Chondrocyte (in vitro differentiated cells): ENCODE results near the gene FBXL7. TPM values are rescaled to one million over a fixed set of nuclear protein-coding genes. Genes with fewer than 3 reads are reported as not detected.

Source experiments
- DNase-seq: peaks from one replicate; pipeline ENCODE4 v3.0.0; 2021; ENCODE audit warnings: mixed read lengths, low spot score
- H3K27ac Mint-ChIP-seq: one replicate; pipeline ENCODE4 v1.8.0; 2021; ENCODE audit warnings: mild to moderate bottlenecking, moderate library complexity, mixed read lengths; ENCODE audit not compliant: unreplicated experiment
- H3K27me3 Mint-ChIP-seq: 2 replicates; pipeline ENCODE4 v1.8.0; 2021; ENCODE audit warnings: low read depth, mixed read lengths
- H3K36me3 Mint-ChIP-seq: 2 replicates; pipeline ENCODE4 v1.8.0; 2021; ENCODE audit warnings: low read depth, mixed read lengths
- H3K4me1 Mint-ChIP-seq: 2 replicates; pipeline ENCODE4 v1.8.0; 2021; ENCODE audit warnings: low read depth, mild to moderate bottlenecking, mixed read lengths
- H3K4me3 Mint-ChIP-seq: one replicate; pipeline ENCODE4 v1.8.0; 2021; ENCODE audit warnings: mild to moderate bottlenecking, moderate library complexity, mixed read lengths; ENCODE audit not compliant: unreplicated experiment
- H3K9me3 Mint-ChIP-seq: 2 replicates; pipeline ENCODE4 v1.8.0; 2021; ENCODE audit warnings: low read depth, mixed read lengths
- CTCF ChIP-seq: fragments of 200-600 bp; sonication (generic); IDR thresholded peaks from 2 replicates; pipeline ENCODE4 v1.5.0; 2021; ENCODE audit warnings: antibody characterized with exemption, mild to moderate bottlenecking, moderate library complexity
- total RNA-seq: library from RNA; stranded (reverse); gene quantifications from 3 replicates; pipeline ENCODE4 v1.2.1, GENCODE V29; 2021

The FBXL7 gene
- total RNA-seq, 1 donor from 2014 or later = 32.6 TPM

- no peak overlapping the region for H3K27ac Mint-ChIP-seq
- H3K9me3 Mint-ChIP-seq = no peaks in the 10 kb centered on the region
- H3K27me3 Mint-ChIP-seq = no peaks in the 10 kb centered on the region
- peaks cover 36% of the 10 kb centered on the region for H3K4me1 Mint-ChIP-seq
- no peak overlapping the region for H3K4me3 Mint-ChIP-seq
- TF ChIP-seq CTCF = no peak
- peaks cover 2% of the 10 kb centered on the region for H3K36me3 Mint-ChIP-seq
- no peak for DNase-seq
Measured at GRCh38 chr5:15601274-15601673, 101.3 kb downstream of the FBXL7 start.

GRCh38 chr5:15601853-15602252 lies 101.9 kb downstream of the FBXL7 start:
- Mint-ChIP-seq H3K27ac (no peak overlapping the region), H3K27me3 (no peaks in the 10 kb centered on the region), H3K4me3 (no peak overlapping the region), H3K9me3 (no peaks in the 10 kb centered on the region), H3K4me1 (peaks cover 35% of the 10 kb centered on the region), H3K36me3 (peaks cover 2% of the 10 kb centered on the region)
- no peak for TF ChIP-seq CTCF
- DNase-seq = no peak

- DNase-seq = no peak
- H3K9me3 Mint-ChIP-seq = no peaks in the 10 kb centered on the region
- H3K36me3 Mint-ChIP-seq = peaks cover 2% of the 10 kb centered on the region
- H3K4me1 Mint-ChIP-seq = peaks cover 14% of the 10 kb centered on the region
- H3K27ac Mint-ChIP-seq = peak overlapping the region; percentile 45
- no peak for TF ChIP-seq CTCF
- H3K4me3 Mint-ChIP-seq = no peak overlapping the region
- H3K27me3 Mint-ChIP-seq = no peaks in the 10 kb centered on the region
Measured at GRCh38 chr5:15604986-15605385, 105.0 kb downstream of the FBXL7 start.

- peaks cover 2% of the 10 kb centered on the region for H3K36me3 Mint-ChIP-seq
- no peak for DNase-seq
- H3K27ac Mint-ChIP-seq = no peak overlapping the region
- no peak for TF ChIP-seq CTCF
- no peak overlapping the region for H3K4me3 Mint-ChIP-seq
- peaks cover 16% of the 10 kb centered on the region for H3K4me1 Mint-ChIP-seq
- no peaks in the 10 kb centered on the region for H3K27me3 Mint-ChIP-seq
- no peaks in the 10 kb centered on the region for H3K9me3 Mint-ChIP-seq
Measured at GRCh38 chr5:15606197-15606596, 106.2 kb downstream of the FBXL7 start.

GRCh38 chr5:15607076-15607475 lies 107.1 kb downstream of the FBXL7 start:
- H3K4me3 Mint-ChIP-seq = no peak overlapping the region
- no peaks in the 10 kb centered on the region for H3K27me3 Mint-ChIP-seq
- TF ChIP-seq CTCF = no peak
- peaks cover 10% of the 10 kb centered on the region for H3K4me1 Mint-ChIP-seq
- DNase-seq = no peak
- H3K27ac Mint-ChIP-seq = no peak overlapping the region
- H3K36me3 Mint-ChIP-seq = no peaks in the 10 kb centered on the region
- no peaks in the 10 kb centered on the region for H3K9me3 Mint-ChIP-seq
